ELR (cell line): ENCODE results near the gene ANKRD34B.
"Not testable (repeated sequence)": the region's sequence is repeated elsewhere in the genome, so short reads cannot be mapped to it uniquely, and the experiment has no call there.

Experiments
- DNase-seq: peaks from one replicate; pipeline ENCODE4 v3.0.0-alpha.2; 2015; ENCODE audit warnings: low read depth

ANKRD34B gene

DNA sequence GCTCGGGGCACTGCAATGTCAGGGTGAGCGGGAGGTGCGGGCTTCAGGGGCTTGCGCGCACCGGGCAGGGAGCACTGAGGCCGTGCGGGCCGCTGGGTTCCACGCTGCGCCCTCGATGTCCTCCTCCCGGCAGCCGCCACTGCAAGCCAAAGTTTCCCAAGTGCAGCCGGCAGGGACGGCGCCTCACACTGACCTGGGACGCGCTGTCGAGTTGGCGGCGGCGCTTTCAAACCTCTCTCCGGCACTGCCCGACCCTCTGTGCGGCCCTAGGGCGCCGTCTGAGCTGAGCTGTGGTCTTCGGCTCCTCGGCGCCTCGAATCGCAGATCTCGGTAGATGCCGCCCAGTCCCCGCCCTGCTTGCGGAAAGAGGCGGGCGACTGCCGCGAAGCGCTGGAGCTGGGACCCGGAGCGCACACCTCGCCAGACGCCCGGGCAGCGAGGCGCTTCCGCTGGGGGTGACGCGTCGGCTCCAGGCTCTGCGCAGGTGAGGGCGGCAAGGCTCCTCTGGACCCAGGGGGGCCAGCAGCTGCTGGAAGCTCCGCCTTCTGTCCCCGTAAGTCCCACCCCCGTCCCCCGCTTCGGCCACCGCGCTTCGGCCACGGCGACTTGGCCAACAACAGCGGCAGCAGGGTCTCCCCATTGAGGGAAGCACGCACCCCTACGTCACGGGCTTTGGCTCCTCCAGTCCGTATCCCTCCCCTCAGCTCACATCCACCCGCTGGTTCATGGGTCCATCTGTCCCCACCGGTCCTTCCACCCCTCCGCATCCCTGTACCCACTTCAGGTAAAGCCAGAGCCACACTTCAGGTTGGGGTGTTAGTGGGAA lies at the start of gene ANKRD34B:
ANKRD34B (minus strand) TSS at position 320 of the 826 bp plus-strand sequence. CDS start 10,261 bp downstream, outside the sequence.
- DNase-seq, result peak; percentile 26

DNA sequence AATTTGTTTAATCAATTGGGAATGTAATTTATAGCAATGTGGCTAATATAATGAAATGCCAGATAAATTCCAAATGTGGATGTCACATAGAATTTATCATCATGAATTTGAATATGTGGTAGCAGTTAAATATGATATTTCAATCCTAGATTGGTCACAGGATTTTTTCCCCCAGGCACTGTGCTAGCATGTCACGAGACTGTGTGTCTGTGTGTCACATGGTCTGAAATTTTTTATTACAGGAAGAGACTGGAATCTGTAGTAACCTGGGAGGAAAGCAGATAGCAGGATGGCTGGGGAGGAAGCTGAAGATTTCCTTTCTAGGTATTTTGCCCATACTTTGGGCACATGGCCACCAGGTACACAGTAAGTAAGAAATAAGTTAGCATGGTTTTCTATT lies 49.0 kb upstream of the ANKRD34B start:
- peak; percentile 12 for DNase-seq

DNA sequence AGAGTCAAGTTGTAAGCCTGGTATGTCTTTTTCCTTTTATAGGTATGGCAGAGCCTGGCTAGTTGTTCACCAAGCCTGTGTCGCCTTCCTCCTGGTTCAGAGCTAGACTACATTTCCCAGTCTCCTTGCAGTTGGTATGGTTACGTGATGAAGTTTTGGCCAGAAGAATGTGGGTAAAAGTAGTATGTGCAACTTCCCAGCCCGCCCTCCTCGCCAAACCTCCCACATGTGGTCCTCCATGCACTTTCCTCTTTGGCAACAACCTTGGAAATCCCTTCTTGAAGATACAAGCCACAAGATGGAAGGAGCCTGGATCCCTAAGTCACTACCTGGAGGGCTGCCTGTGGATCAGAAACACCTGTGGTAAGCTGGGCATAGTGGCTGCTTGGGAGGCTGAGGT lies 48.4 kb upstream of the ANKRD34B start:
- DNase-seq, result no peak

DNA sequence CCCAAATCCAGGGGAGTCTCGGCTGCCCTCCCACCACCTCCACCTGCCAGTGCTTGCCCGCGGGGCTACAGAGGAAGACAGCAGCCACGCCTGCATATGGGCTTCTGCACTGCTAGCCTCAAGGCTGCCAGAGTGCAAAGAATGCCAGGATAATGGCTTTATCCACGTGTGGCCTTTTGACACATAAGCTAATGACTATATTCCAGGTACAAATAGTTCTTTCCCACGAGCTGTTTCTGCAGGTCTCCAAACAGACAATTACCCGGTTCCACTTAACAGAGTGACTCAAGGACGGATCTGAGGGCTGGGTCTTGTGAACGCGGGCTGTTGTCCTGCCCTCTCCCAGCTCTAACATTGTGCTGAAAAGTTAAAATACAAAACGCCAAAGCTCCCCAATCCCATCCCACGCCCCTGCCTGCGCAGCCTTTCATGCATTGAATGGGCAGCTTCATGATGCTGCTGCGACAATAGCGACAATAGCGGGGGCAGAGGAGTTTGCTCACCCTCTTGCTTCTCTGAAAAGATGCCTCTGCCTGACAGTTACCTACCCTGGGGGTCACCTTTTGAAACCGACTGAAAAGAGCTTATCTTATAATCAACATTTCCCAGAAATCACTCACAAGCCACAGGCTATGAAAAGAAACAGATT lies 45.3 kb upstream of the ANKRD34B start:
- no peak for DNase-seq

DNA sequence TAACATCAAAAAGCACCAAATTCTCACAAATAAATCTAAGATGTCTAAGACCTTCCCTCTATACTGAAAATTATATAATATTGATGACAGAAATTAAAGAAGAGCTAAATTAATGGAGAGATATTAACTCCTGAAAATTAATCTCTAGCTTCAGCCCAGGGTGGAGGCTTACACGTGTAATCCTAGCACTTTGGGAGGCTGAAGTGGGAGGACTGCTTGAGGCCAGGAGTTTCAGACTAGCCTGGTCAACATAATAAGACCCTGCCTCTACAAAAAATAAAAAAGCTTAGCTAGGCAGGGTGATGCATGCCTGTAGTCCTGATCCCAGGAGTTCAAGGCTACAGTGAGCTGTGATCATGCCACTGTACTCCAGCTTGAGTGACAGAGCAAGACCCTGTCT lies 39.6 kb upstream of the ANKRD34B start:
- no peak for DNase-seq

DNA sequence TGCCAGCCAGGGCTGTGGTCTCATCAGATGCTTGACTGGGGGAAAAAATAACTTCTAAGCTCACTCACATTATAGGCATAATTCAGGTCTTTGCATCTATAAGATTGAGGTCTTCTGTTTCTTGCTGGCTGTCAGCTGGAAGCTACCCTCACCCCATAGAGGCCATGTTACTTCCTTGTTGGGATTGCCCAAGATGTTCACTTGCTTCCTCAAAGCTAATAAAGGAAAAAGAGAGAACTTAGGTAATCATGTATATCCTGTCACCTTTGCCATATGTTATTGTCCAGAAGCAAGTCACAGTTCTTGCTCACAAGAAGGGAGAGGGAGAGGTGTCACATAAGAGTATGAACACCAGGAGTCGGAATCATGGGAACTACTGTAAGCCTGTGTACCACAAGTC lies 38.7 kb upstream of the ANKRD34B start:
- DNase-seq, result no peak

DNA sequence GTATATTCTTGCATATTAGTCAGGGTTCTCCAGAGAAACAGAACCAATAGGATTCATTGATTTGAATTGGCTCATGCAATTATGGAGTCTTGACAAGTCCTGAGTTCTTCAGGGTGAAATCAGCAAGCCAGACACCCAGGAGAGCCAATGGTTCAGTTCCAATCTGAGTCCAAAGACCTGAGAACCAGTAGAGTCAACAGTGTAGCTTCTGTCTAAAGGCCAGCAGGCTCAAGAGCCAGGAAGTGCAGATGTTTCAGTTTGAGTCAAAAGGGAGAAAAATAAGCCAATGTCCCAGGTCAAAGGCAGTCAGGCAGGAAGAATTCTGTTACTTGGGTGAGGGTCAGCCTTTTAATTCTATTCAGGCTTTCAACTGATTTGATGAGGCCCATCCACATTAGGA lies 37.8 kb upstream of the ANKRD34B start:
- DNase-seq, result no peak

DNA sequence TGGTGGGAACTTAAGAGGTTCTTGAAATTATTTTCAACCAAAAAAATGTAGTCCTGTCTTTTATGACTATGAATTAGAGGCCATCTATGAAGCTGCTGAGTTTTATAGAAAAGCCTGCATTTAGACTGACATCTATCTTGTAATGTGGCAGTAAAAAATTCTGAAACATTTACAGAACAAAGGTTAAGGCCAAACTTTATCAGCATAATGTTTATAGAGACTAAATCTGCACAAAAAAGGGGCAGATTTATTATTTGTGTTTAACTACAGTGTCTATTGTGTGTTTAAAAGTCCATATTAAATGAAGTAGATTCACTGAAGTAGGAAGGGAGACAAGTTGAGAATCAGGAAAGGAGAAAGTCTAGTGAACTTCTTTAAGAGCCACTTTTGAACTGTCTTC lies 37.3 kb upstream of the ANKRD34B start:
- no peak for DNase-seq

DNA sequence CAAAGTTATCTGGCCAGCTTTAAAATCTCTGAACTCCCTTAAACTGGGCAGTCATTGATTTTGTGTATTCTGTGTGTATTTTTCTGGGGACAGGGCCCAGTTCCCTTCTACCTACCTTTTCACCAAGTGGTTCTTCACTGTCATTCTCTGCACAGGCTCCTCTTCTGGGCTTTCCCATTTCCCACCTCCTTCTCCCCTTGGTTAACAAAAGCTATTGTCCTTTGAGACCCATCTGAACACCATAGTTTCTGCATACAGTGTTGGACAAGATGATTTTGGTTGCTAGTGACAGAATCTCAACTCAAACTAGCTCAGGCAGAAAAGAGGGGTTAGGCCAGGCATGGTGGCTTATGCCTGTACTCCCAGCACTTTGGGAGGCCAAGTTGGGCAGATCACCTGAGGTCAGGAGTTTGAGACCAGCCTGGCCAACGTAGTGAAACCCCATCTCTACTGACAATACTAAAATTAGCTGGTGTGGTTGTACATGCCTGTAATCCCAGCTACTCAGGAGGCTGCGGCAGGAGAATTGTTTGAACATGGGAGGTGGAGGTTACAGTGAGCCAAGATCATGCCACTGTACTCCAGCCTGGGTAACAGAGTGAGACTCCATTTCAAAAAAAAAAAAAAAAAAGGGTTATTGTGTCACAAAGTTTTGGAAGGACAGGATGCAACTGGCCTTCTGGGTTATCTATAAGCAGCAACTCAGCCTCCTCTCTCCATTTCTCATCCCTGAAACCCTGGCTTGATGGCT lies 31.0 kb upstream of the ANKRD34B start:
- DNase-seq, result no peak

DNA sequence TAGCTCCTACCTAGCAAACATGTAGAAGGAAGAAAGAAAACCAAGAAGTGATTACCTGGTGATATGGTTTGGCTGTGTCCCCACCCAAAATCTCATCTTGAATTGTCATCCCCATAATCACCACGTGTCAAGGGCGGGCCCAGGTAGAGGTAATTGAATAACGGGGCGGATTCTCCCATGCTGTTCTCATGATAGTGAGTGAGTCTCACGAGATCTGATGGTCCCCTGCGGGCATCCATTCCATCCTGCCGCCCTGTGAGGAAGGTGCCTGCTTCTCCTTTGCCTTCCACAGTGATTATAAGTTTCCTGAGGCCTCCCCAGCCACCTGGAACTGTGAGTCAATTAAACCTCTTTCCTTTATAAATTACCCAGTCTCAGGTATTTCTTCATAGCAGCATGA lies 27.4 kb upstream of the ANKRD34B start:
- no peak for DNase-seq

DNA sequence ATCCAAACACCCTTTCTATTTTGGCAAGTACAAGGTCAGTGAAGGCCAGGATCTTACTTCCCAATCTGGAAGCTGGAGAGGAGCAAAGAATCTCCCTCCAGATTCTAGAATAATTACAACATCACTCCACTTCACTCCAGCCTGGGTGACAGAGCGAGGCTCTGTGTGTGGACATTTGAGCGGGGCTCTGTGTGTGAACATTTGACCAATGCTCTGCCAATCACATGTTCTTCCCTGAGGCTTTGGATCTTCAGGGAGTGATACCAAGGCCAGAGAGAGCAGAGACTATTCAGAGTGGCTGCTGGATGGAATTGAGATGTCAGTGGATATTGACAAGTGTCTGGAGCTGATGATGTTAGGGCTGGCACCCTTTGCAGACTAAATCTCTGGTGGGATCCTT lies 24.7 kb upstream of the ANKRD34B start:
- no peak for DNase-seq

DNA sequence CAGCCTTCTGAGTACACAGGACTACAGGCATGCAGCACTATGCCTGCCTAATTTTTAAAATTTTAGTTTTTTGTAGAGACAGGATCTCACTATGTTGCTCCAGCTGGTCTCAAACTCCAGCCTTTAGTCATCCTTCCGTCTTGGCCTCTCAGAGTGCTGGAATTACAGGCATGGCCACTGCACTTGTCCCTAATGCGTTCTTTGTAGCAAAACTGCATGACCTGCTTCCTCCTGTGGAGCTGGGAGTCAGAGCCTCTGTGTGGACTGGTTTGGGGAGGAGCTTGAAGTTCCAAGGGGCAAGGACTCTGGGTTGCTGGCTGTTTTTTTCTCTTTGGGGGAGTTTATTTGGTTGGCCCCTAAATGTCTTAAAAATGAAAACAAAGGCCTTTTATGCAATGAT lies 22.7 kb upstream of the ANKRD34B start:
- no peak for DNase-seq

DNA sequence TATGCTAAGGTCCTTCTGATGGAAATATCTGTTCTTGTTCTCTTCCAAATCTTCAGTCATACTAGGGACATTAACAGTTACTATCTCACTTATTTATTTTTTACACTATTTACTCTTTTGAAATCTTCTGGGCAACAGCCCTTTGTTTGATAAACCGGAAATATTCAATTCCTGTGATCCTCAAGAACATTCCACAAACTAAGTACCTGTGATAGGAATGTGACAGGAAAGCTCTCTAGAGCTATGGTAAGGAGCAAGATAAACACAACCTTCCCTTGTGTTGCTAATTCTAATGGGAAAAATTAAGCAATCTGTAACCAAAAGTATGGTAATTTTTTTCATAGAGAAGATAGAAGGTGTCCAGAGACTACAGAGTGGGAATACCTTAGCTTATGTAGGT lies 22.0 kb upstream of the ANKRD34B start:
- DNase-seq, result no peak

DNA sequence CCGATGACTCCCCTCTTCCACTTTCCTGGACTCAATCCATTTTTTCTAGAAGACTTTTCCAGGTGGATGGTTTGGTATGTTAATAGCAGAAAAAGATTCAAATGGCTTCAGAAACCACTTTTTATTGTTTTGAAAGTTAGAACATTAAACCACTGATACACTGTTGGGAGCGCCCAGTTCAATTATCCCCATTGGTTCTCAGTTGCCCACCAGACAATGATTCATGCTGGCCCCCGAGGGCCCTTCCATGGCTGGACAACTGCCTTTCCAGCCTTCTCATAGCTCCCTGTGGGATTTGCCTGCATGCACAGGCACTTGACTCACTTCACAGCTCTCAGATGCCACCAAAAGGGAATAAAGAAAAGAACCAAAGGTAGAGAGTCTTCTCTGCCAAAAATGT lies 21.3 kb upstream of the ANKRD34B start:
- DNase-seq, result peak; percentile 25

DNA sequence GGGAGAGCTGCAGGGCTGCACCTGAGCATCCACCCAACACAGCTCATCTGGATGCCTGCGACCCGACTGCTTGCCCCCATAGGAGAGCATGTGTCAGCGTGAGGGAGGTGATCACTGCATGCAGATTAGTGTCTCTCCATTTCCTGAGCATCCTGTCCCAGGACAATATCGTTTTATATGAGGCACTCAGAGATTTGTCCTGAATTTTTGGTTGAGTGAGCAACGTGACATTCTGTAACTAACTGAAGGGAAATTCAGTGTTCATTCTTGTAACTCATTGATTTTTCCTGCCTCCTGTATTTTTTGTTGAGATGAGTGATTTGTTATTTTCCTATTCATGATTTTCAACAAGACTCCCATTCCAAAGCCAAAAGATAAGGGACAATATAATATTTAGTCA lies 20.7 kb upstream of the ANKRD34B start:
- DNase-seq, result no peak

DNA sequence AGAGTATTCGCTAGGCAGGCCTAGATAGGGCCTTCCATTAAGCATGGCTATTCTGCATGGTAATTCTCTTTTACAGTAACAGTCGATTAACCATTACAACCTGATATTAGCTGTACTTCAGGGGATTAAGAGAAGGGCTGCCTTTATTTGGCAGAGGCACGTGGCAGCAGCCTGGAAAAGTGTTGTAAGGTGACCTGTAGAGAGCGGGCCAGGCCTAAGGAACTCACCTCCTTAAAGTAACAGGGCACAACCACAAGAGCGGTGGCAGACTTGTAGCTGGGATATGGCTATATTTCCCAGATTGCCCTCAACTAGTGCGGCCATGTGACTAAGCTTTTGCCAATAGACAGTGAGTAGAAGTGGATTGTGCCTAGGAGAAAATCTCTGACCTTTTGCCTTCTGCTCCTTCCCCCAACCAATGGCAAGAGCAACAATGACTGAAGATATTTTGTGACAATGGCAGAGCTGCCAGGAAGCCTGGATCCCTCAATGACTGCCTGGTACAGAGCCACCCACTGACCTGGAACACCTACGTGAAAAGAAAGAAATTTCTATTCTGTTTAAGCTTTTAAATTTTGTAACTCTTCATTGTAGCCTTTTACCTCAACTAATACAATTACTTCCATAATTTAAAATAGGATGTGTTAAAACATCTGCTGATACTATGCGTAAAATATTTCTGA lies 18.9 kb upstream of the ANKRD34B start:
- DNase-seq, result no peak

DNA sequence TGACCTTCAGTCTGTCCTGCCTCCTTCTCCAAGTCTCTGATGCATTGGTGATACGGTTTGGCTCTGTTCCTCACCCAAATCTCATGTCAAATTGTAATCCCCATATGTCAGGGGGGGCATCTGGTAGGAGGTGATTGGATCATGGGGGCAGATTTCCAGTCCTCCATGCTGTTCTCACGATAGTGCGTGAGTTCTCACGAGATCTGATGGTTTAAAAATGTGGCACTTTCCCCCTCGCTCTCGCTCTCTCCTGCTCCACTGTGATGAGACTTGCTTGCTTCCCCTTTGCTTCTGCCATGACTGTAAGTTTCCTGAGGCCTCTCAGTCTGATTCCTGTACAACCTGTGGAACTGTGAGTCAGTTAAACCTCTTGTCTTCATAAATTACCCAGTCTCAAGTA lies 14.7 kb upstream of the ANKRD34B start:
- DNase-seq, result no peak

DNA sequence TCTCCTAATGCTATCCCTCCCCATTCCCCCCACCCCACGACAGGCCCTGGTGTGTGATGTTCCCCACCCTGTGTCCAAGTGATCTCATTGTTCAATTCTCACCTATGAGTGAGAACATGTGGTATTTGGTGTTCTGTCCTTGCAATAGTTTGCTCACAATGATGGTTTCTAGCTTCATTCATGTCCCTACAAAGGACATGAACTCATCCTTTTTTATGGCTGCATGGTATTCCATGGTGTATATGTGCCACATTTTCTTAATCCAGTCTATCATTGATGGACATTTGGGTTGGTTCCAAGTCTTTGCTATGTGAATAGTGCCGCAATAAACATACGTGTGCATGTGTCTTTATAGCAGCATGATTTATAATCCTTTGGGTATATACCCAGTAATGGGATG lies 10.2 kb upstream of the ANKRD34B start:
- DNase-seq, result not testable (repeated sequence)

DNA sequence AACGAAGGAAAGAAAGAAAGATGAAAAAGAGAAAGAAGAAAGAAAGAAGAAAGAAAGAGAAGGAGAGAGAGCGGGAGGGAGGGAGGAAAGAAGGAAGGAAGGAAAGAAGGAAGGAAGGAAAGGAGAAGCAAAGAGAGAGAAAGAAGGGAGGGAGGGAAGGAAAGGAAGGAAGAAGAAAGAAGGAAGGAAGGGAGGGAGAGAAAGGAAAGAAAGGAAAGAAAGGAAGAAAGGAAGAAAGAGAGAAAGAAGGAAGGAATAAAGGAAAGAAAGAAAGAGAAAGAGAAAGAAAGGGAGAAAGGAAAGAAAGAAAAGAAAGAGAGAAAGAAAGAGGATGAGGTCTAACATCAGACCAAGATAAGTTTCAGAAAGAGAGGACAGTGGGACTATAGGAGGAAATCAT lies 9.0 kb upstream of the ANKRD34B start:
- DNase-seq, result no peak

DNA sequence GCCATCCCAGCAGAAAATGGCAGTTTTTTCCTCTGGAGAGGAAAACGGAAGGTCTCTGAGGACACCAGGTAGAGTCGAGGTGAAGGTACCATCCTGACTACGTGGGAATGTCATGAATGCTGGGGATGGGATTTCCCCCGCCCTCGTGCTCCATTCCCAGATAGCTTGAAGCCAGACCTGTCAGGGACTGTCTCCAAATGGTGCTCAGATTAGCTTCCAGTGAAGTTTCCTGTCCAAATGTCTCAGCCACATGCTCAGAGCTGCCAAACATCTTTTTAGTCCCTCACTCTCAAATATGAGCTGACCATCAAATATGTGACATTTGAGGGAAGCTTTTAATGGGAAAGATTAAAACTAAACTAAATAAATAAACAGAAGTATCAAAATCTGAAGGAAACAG lies 7.6 kb upstream of the ANKRD34B start:
- DNase-seq, result no peak

DNA sequence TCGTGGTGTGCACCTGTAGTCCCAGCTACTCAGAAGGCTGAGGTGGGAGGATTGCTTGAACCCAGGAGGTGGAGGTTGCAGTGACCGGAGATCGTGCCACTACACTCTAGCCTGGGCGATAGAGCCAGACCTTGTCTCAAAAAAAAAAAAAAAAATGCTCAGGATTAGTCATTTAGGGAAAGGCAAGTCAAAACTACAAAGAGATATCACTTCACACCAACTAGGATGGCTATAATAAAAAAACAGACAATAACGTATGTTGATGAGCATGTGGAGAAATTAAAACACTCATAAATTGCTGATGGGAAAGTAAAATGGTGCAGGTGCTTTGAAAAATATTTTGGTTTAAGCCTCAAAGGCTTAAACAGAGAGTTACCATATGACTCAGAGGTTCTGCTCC lies 6.3 kb upstream of the ANKRD34B start:
- no peak for DNase-seq

DNA sequence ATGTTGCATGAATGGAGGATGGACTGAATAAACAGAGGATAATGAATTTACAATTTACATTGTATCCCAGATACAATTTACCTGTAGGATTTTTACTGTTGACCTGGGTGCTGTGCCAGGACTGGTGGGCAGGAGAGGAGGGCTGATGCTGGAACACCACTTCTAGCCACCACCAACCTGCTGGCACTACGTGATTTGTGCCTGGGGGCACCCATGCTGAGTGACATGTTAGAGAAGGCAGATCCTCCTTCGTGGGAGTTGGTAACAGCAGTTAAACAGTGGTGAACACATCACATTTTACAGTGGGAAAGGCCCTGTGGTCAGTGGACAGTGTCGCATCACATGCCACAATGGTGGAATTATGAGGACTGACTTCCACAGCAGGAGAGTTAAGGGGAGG lies 3.0 kb upstream of the ANKRD34B start:
- DNase-seq, result no peak
